22Rv1 (cell line): ENCODE results near the gene TRIM56.
"Not testable (repeated sequence)": the region's sequence is repeated elsewhere in the genome, so short reads cannot be mapped to it uniquely, and the experiment has no call there.

Source experiments
- CTCF ChIP-seq: fragments of 450-650 bp; IDR thresholded peaks from 2 replicates; pipeline ENCODE4 v1.5.1; 2017; ENCODE audit warnings: mild to moderate bottlenecking
- ZFX ChIP-seq: fragments of 450-650 bp; IDR thresholded peaks from 2 replicates; pipeline ENCODE4 v1.6.1; 2017; ENCODE audit warnings: antibody characterized with exemption, borderline replicate concordance

GRCh38 chr7:101076183-101076582, 9.1 kb upstream of the TRIM56 start:
- not testable (repeated sequence) for TF ChIP-seq CTCF, ZFX
